Caco-2 (cell line): Measurements from ENCODE around the gene GLI2. TPM values are rescaled to one million over a fixed set of nuclear protein-coding genes. Genes with fewer than 3 reads are reported as not detected.

Experiments used
- BruUV-seq: library from RNA; stranded (reverse); fragments of 400-500 nt; replicated peaks from 2 replicates; lab custom pipeline; 2021; lab: Mats Ljungman, UMichigan
- CTCF ChIA-PET: fragments of 300-600 bp; sonication (Branson Sonifier 250); formaldehyde crosslinking; loops from one replicate; lab custom pipeline; 2022; ENCODE audit warnings: antibody characterized with exemption; lab: Charles Lee
- POLR2A ChIA-PET: fragments of 300-600 bp; sonication (Branson Sonifier 250); formaldehyde crosslinking; loops from one replicate; lab custom pipeline; 2022; ENCODE audit warnings: antibody characterized with exemption; lab: Charles Lee
- DNase-seq, 2 experiments: peaks; one replicate each; pipeline versions ENCODE4 v3.0.0 to v3.0.0-alpha.2; 2020 to 2022
- H3K27me3 ChIP-seq: replicated peaks from 2 replicates; pipeline ENCODE4 v1.6.0; 2011; ENCODE audit warnings: low read length; ENCODE audit not compliant: control insufficient read depth, insufficient read depth
- H3K36me3 ChIP-seq: 2 replicates; pipeline ENCODE4 v1.5.1; 2011; ENCODE audit warnings: low read length; ENCODE audit not compliant: control insufficient read depth, insufficient read depth
- H3K4me1 ChIP-seq: fragments of 250-450 bp; sonication (Bioruptor Pico); 2 replicates; pipeline ENCODE4 v1.5.1; 2020; ENCODE audit warnings: mild to moderate bottlenecking
- H3K4me3 ChIP-seq: 2 replicates; pipeline ENCODE4 v1.5.1; 2011; ENCODE audit warnings: low read depth, mild to moderate bottlenecking, control low read depth, low read length
- H3K9me3 ChIP-seq: fragments of 250-450 bp; sonication (Bioruptor Pico); 2 replicates; pipeline ENCODE4 v1.5.1; 2020; ENCODE audit warnings: mild to moderate bottlenecking, moderate library complexity
- H3K27ac Mint-ChIP-seq: one replicate; pipeline ENCODE4 v1.8.0; 2022; ENCODE audit warnings: mixed read lengths; ENCODE audit not compliant: unreplicated experiment
- H3K27me3 Mint-ChIP-seq: one replicate; pipeline ENCODE4 v1.8.0; 2022; ENCODE audit warnings: mixed read lengths; ENCODE audit not compliant: insufficient read depth, unreplicated experiment
- H3K36me3 Mint-ChIP-seq: one replicate; pipeline ENCODE4 v1.8.0; 2022; ENCODE audit warnings: mild to moderate bottlenecking, mixed read lengths; ENCODE audit not compliant: insufficient read depth, unreplicated experiment
- H3K4me1 Mint-ChIP-seq: one replicate; pipeline ENCODE4 v1.8.0; 2022; ENCODE audit warnings: low read depth, mixed read lengths; ENCODE audit not compliant: unreplicated experiment
- H3K4me3 Mint-ChIP-seq: one replicate; pipeline ENCODE4 v1.8.0; 2022; ENCODE audit warnings: mild to moderate bottlenecking, moderate library complexity, mixed read lengths; ENCODE audit not compliant: unreplicated experiment
- H3K9me3 Mint-ChIP-seq: one replicate; pipeline ENCODE4 v1.8.0; 2022; ENCODE audit warnings: mixed read lengths; ENCODE audit not compliant: unreplicated experiment
- intact Hi-C: fragments of 100-400 bp; cut with micrococcal nuclease; formaldehyde crosslinking; loops from one replicate; pipeline ENCODE4 v1.10.0; 2022; ENCODE audit not compliant: unreplicated experiment
- total RNA-seq: library from RNA; stranded (reverse); gene quantifications from 2 replicates; pipeline ENCODE4 v1.2.3, GENCODE V29; 2022
- TF ChIP-seq, protein P1 (sequence below), 2 experiments: fragments of 200-600 bp in 1 of 2; IDR thresholded peaks; 1 replicate in 1 of 2; 2 replicates in 1 of 2; pipeline versions ENCODE4 v1.5.1 to v1.8.0; 2011 to 2022; ENCODE audit warnings: antibody characterized with exemption in 1 of 2, control low read depth in 1 of 2, inconsistent platforms in 1 of 2, low read depth in 1 of 2, low read length in 1 of 2, mild to moderate bottlenecking in 1 of 2, moderate library complexity in 1 of 2; ENCODE audit not compliant: insufficient read depth in 1 of 2, severe bottlenecking in 1 of 2, unreplicated experiment in 1 of 2

The GLI2 gene
- total RNA-seq, 1 experiment from 2014 or later = 0.70 TPM

DNA sequence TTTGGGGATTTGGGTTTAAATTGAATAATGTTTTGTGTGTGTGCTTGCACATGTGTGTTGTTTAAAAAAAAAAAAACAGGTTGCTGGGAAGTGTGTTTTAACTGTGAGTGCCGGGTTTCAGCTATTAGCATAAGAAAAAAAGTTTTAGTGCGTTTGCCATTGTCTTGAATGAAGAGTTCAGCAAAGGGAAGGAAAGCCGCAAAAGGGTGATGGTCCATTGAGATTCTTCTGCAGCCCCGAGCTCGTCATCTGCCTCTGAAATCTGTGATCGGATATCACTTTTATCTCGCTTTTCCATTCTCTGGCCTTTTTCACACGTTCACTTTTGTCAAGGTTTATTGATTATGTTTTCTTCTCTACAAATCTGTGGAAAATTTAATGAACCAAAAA lies 4.7 kb downstream of the GLI2 start:
- no peaks in the 10 kb centered on the region for H3K36me3 Mint-ChIP-seq
- ChIA-PET CTCF (no interaction called here), POLR2A (interaction anchor here (0.7 kb wide), 1 partner anchor 186 kb away, joined by 3 read pairs; no protein-coding TSS in a partner anchor)
- Histone ChIP-seq H3K36me3 (no peaks in the 10 kb centered on the region), H3K4me1 (peaks cover 6% of the 10 kb centered on the region; the same call in 1 of the 2 replicates), H3K4me3 (no peak overlapping the region), H3K9me3 (no peaks in the 10 kb centered on the region), H3K27me3 (peaks cover 3% of the 10 kb centered on the region; the same call in 1 of the 2 replicates)
- no peak overlapping the region for H3K4me3 Mint-ChIP-seq
- H3K4me1 Mint-ChIP-seq = peaks cover 16% of the 10 kb centered on the region
- intact Hi-C loops = no loop called here
- DNase-seq = no peak
- H3K27me3 Mint-ChIP-seq = peaks cover 22% of the 10 kb centered on the region
- H3K9me3 Mint-ChIP-seq = no peaks in the 10 kb centered on the region
- TF ChIP-seq, protein P1, sequence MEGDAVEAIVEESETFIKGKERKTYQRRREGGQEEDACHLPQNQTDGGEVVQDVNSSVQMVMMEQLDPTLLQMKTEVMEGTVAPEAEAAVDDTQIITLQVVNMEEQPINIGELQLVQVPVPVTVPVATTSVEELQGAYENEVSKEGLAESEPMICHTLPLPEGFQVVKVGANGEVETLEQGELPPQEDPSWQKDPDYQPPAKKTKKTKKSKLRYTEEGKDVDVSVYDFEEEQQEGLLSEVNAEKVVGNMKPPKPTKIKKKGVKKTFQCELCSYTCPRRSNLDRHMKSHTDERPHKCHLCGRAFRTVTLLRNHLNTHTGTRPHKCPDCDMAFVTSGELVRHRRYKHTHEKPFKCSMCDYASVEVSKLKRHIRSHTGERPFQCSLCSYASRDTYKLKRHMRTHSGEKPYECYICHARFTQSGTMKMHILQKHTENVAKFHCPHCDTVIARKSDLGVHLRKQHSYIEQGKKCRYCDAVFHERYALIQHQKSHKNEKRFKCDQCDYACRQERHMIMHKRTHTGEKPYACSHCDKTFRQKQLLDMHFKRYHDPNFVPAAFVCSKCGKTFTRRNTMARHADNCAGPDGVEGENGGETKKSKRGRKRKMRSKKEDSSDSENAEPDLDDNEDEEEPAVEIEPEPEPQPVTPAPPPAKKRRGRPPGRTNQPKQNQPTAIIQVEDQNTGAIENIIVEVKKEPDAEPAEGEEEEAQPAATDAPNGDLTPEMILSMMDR (IDR thresholded peaks at IDR 0.05; ENCODE audit: insufficient read depth in 1 of 2, low read depth in 1 of 2, low read length in 1 of 2, severe bottlenecking in 1 of 2, unreplicated experiment in 1 of 2) = no peak
- no peak overlapping the region for H3K27ac Mint-ChIP-seq
- no TSS peak for BruUV-seq

DNA sequence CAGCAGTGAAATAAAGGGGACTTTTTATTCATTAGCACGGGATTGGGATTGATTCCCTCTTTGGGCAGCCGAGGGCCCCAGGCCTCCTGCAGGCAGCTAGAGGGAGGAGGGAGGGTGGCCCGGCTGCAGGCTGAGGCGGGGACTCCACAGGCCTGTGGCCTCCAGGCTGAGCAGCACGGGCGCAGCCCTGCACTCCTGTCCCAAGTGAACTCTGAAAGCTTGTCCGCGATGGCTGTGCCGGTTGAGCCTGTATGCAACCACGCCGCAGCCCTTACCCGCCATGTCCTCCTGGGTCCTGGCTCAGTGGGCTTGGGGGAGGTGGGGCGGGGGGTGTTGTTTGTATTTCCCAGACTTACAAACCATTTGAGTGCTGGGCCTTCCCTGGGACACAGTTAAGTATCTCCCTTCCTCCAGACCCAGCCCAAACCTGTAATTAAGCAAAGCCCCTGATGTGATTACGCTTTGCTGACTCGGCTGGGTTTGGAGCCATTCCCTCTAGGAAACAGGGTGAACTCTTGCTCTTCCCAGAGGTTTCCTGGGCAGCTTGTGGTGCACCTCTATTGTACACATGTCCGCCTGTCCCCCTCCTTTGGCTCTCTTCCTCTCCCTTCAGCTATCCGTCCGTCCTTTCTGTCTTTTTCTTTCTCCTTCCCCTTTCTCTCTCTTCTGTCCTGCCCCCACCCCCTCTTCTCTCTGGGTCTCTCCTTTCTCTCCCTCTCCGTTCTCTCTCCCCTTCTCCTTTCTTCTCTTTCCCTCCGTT lies 5.3 kb downstream of the GLI2 start:
- POLR2A ChIA-PET = interaction anchor here (0.7 kb wide), 1 partner anchor 187 kb away, joined by 3 read pairs; no protein-coding TSS in a partner anchor
- Mint-ChIP-seq H3K4me1 (peaks cover 16% of the 10 kb centered on the region), H3K27me3 (peaks cover 22% of the 10 kb centered on the region), H3K4me3 (peak overlapping the region; percentile 51), H3K27ac (no peak overlapping the region), H3K36me3 (no peaks in the 10 kb centered on the region), H3K9me3 (no peaks in the 10 kb centered on the region)
- peaks cover 3% of the 10 kb centered on the region; the same call in 1 of the 2 replicates for H3K27me3 ChIP-seq
- CTCF ChIA-PET = no interaction called here
- H3K4me3 ChIP-seq = peak overlapping the region; percentile 30
- no peaks in the 10 kb centered on the region for H3K9me3 ChIP-seq
- peaks cover 6% of the 10 kb centered on the region; the same call in 1 of the 2 replicates for H3K4me1 ChIP-seq
- TF ChIP-seq, protein P1 (IDR thresholded peaks at IDR 0.05; ENCODE audit: insufficient read depth in 1 of 2, low read depth in 1 of 2, low read length in 1 of 2, severe bottlenecking in 1 of 2, unreplicated experiment in 1 of 2) = no peak
- intact Hi-C loops = loop anchor here (1.0 kb wide), 1 partner anchor 14 kb away; no protein-coding TSS in a partner anchor
- no peaks in the 10 kb centered on the region for H3K36me3 ChIP-seq
- no TSS peak for BruUV-seq
- peak in 1 of 2 experiments; percentile 52 for DNase-seq

DNA sequence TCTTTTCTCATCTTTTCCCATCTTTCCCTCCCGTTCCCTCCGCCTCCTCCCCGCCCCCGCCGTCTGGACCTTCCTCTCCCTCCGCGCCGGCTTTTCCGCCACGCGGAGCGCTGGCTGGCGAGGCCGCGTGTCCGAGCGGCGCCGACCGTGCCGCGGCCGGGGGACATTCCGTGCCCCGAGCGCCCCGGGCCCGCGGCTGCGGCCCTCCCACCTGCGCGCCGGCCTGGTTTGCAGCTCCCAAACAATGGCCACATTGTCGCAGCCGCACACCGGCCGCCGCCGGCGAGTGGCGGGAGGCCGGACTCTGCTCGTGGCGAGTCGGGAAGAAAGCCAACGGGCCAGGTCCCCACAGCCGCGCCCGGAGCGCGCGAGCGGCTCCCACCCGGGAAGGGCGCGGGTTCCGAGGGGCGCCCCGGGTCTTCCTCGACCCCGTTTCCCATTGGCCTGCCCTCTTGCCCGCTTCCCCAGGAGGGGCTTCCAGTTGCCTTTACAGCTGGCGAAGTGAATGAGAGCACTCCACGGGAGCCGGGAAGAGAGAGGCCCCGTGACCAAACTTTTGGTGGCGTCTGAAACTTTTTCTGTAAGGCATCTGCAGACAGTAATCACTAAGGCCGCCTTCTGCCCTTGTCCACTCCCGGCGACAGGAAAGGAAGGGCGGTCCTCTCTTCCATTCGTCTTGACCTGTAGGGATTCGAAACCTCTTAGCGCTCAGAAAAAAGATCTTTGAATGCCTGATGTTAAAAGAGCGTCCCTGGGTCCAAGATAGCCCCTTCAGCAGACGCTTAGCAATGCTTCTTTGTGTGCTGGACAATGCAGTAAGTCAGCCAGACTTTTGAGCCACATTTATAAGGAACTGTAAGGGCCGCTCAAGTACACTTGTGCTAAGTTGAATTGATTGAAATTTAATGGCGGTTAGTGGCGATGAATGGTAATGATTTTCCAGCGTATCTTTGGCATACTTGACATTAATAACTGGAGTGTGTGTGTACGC lies 6.2 kb downstream of the GLI2 start:
- H3K27ac Mint-ChIP-seq = no peak overlapping the region
- no TSS peak for BruUV-seq
- intact Hi-C loops = loop anchor here (1.0 kb wide), 1 partner anchor 13 kb away; no protein-coding TSS in a partner anchor

More for the DNA sequence above, 6.2 kb downstream of the GLI2 start:
- H3K4me3 ChIP-seq = peak overlapping the region; percentile 30
- H3K4me3 Mint-ChIP-seq = peak overlapping the region; percentile 51
- H3K9me3 ChIP-seq = no peaks in the 10 kb centered on the region
- DNase-seq = peak; percentile 36 to 41
- POLR2A ChIA-PET = no interaction called here
- no peaks in the 10 kb centered on the region for H3K9me3 Mint-ChIP-seq
- peaks cover 26% of the 10 kb centered on the region for H3K27me3 Mint-ChIP-seq
- TF ChIP-seq, protein P1 (IDR thresholded peaks at IDR 0.05; ENCODE audit: insufficient read depth in 1 of 2, low read depth in 1 of 2, low read length in 1 of 2, severe bottlenecking in 1 of 2, unreplicated experiment in 1 of 2) = no peak
- H3K36me3 Mint-ChIP-seq = no peaks in the 10 kb centered on the region
- CTCF ChIA-PET = no interaction called here
- peaks cover 3% of the 10 kb centered on the region; the same call in 1 of the 2 replicates for H3K27me3 ChIP-seq
- H3K4me1 ChIP-seq = peaks cover 6% of the 10 kb centered on the region; the same call in 1 of the 2 replicates
- peaks cover 16% of the 10 kb centered on the region for H3K4me1 Mint-ChIP-seq
- no peaks in the 10 kb centered on the region for H3K36me3 ChIP-seq
